HG02938 (cell line): ENCODE results near the gene FRAT1.
A peak's percentile ranks its signal among the peaks of the same experiment; 100 is the strongest.
"Not testable (repeated sequence)": the region's sequence is repeated elsewhere in the genome, so short reads cannot be mapped to it uniquely, and the experiment has no call there.

Experiments
- ATAC-seq: cut with Tn5 transposase; IDR thresholded peaks from one replicate; pipeline ENCODE4 v1.9.1; 2021; ENCODE audit warnings: mild to moderate bottlenecking, moderate library complexity; ENCODE audit not compliant: unreplicated experiment

The FRAT1 gene

DNA sequence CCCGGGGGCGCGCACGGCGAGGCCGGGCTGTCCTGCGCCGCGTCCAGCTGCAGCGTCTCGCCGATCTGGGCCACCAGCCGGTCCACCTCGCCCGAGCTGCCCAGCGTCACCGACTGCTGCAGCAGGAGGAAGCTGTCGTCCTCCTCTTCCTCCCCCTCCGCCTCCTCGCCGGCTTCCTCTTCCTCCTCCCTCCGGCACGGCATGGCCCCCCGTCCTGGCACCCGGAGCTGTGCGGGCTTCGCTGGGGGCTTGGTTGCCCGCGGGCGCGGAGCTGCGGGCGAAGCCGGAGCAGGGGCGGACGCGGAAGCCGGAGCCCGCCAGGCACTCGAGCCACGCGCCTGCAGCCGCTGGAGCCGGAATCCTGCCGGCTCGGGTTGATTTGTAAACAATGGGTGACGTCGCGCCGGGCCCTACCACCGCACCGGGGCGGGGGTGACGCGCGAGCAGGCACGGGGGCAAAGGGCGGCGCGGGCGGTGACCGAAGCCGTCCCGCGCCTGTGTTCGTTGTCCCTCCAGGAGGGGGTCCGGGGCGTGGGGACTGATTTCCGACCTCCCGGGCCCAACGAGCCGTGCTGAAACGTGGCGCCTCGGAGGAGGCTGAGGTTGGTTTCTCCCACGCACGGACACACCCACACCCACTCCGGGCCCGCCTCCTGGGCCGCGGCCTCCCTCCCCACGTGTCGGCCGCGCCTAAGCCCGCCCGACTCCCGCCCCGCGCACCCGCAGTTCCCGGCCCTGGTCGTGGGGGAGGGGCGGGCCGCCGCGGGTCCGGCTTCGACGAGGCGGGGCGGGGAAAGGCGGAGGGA, 15.5 kb downstream of the FRAT1 start, which contains the start of gene FRAT2:
Gene FRAT2, minus strand, starts transcription at position 360 of the 806 bp plus-strand sequence. Its CDS starts 157 bp downstream, at position 203.
- peak; percentile 77 for ATAC-seq

DNA sequence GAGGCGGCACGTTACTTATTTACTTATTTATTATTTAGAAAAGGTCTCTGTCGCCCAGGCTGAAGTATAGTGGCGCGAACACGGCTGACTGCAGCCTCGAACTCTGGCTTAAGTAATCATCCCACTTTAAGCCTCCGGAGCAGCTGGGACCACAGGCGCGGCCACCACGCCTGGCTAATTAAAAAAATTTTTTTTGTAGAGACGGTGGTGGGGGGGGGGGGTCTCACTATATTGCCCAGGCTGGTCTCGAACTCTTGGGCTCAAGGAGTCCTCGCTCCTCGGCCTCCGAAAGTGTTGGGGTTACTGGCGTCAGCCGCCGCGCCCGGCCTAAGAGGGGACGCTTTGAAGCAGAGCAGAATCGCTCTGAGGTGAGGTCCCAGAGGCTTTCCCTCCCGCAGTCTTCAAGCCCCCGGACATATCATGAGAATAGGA, 16.1 kb downstream of the FRAT1 start:
- ATAC-seq = peak; percentile 16

DNA sequence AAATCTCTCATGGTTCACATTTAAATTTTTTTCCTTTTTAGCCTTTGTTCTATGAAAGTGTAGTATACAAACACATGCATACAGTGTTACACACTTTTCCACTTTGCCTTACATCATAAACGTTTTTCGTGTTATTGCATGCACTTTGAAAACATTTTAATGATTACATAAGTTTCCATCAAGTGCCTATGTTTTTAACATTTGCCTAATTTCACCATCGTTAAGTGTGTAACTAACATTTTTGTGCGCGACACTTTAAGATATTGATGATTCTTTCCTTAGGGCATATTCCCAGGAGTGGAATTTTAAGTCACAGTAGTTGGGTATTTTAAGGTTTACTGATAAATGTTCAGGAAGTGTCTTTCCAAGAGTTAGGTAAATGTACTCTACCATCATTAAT, 16.9 kb downstream of the FRAT1 start:
- ATAC-seq = no peak

DNA sequence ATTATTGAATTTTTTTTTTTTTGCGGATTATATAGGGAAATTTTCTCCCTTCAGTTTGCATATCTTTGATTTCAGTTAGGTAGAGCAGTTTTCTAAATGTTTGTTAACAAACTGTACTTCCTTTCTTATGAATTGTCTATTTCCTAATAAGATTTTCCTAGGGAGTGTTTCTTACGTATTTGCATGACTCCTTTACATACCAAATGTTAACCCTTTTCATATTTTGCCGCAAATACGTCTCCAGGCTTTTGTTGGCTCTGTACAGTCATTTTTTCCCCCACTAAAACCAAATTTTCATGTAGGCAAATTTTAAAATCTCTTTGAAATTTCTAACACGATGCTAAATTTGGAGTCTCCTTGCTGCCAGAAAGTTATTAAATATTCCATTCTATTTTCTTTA, 17.4 kb downstream of the FRAT1 start:
- ATAC-seq = no peak

DNA sequence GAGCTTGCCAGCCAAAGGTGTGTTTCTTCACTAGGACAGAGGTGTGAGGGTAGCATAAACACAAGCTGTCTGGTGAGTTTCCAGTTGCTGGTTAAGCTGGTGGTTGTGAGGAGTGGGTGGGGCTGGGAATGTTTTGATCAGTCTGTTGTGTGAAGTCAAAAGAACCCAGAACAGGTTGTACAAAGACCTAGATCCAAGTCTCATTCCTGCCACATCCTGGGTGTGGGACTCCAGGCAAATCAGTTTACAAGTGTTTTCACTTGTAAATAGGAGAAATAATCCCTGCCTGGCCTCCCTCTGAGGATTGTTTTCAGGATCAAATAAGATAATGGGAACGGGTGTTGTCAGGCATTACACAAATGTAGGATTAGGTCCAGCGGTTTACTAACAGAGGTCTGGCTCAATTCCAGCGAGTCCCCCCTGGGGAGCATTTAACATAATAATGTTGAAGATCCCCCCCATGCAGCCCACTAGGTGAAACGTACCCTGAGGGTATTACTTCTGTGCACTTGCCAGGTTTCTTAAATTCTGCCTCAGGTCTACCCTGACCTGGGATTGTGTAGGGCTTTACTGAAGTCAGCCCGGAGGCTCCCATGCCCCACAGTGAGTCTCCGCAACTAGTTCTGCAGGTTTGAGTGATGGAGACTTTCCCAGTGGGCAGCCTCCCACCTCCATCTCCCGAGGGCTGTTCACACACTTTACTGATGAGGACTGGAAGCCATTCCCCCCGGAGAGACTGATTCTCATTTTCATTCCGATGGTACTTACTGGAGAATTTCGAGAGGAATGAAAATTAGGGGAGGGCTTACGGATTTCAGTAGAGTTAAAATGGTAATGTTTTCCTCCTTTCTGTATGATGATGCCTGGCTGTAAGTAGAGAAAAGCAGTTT, 18.1 kb downstream of the FRAT1 start:
- no peak for ATAC-seq

DNA sequence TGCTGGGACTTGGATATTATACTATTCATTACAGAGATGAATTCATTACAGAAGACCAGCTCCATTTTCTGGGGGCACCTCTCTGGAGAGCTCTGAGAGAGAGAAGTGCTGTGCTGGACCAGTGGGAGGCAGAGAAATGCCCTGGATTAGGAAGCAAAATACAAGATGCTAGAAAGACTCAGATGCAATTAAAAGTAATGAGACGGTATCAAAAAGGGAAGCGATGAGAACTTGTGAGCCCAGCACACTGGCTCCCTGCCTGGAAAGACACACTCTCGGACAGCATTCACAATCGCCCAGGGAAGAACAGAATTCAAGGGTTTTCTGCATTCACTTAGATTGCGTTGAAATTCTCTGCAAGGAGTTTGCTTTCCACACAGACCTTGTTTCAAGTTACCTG, 19.0 kb downstream of the FRAT1 start:
- ATAC-seq = no peak

DNA sequence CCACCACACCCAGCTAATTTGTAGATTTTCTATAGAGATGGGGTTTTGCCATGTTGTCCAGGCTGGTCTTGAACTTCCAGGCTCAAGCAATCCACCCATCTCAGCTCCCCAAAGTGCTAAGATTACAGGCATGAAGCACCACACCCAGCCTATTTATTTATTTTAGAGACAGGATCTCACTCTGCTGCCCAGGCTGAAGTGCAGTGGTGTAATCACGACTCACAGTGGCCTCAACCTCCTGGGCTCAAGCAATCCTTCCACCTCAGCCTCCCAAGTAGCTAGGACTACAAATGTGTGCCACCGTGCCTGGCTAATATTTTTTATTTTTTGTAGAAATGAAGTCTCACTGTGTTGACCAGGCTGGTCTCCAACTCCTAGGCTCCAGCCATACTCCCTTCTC, 22.3 kb downstream of the FRAT1 start:
- no peak for ATAC-seq

DNA sequence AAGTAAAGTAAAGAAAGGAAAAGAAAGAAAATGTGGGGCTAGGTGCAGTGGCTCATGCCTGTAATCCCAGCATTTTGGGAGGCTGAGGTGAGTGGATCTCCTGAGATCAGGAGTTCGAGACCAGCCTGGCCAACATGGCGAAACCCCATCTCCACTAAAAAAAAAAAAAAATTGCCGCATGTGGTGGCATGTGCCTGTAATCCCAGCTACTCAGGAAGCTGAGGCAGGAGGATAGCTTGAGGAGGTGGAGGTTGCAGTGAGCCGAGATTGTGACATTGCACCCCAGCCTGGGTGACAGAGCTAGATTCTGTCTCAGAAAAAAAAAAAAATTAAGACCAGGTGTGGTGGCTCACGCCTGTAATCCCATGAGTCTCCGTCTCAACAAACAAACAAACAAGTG, 24.6 kb downstream of the FRAT1 start:
- ATAC-seq = not testable (repeated sequence)

DNA sequence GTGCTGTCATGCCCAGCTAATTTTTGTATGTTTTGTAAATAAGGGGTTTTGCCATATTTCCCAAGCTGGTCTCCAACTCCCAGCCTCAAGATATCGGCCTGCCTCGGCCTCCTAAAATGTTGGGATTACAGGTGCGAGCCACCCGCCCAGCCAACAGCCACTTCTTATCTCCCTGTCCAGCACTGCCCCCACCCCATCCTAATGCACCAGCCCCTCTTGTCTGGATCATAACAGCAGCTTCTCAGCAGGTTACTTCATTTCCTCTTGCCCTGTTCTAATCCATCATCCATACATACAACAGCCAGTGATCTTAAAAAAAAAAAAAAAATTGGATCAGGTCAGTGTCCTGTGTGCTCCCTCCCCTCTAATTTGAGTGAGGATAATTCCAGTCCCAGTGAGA, 28.2 kb downstream of the FRAT1 start:
- no peak for ATAC-seq

DNA sequence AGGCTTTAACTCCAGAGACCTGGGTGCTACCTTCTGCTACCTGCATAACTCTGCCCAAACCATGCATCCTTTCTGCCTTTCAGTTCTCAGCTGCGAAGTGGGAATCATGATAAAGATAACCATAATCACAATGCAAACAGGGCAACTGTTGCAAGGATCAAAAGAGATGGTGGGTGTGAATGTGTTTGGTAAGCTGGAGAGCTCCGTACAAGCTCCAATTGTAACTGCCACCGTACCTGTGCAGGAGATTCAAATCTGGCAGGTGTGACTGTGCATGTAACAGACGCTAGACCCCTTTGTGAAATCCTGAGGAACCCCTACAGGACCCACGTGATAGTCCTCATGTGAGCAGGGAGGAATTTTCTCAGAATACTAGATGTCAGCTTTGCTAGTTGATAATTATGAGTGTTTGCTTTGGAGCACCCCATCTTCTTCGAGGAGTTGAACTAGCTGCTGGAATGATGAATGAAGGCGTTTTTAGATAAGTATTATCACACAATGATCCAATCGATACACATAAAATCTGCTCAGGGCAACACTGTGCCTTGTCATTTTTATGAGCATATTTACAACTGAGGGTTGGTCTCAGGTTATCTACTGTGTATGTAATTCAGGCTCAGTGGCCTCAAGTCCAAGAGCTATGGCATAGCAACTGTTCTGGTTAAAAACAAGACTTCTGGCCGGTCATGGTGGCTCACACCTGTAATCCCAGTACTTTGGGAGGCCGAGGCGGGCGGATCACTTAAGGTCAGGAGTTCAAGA, 30.9 kb downstream of the FRAT1 start:
- no peak for ATAC-seq

DNA sequence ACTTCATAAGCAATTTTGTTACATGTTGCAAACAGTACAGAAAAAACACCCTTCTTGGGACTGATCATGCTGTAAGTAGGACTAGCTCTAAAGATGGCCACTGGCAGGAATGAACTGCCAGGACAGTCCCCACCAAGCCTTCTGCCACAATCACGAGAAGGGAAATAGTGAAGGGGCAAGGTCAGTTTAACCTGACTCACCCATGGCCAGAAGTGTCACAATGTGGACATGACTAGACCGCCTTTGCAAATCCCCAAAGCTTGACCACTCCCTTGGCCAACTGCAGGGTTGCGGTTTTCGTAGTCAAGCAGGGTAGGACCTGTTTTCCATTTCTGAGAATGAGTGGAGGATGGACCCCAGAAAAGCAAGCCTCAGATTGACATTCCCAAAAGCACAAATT, 34.9 kb downstream of the FRAT1 start:
- ATAC-seq = no peak

DNA sequence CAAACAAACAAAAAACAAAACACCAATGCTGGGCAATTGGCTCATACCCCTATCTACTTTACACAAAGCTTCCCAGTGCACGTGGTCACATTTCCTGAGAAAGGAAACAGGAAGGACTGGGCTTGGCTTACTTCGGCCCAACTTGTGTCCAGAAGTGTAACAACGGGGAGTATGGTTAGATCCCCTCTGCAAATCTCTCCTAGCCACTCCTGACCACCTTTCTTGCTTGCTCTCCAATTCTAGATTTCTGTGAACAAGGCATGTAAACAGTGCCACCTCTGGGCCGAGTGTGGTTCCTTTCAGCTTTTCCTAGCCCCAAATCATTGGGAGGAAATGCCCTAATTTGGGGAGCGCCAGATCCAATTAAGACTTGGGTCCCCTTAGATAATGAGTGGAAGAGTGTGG, 36.5 kb downstream of the FRAT1 start:
- no peak for ATAC-seq

DNA sequence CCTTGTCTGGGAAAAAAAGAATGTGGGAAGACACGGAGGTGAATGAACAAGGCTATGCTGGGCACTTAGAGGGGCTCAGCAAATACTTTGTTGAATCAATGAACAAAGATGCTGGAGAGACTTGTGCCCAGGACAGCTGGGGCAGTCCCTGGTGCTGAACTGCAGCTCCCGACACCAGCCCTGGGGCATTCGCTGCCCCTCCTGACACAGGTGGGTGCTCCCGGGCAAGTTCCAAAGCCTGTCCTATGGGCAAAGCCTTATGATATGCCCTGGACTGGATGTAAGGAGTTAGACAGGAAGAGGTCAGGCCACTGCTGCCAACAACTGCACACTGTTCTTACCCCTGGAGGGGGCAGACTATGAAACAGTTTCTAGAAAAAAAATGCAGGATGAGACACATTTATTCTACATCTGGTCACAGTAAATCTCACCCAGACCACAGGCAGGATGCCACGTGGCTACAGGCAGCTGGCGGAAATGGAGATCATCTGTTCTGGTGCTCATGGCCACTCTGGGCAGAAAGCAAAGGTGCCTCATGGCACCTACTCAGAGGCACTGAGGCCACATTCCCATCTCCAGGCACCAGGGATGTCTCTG, 37.3 kb downstream of the FRAT1 start:
- no peak for ATAC-seq

DNA sequence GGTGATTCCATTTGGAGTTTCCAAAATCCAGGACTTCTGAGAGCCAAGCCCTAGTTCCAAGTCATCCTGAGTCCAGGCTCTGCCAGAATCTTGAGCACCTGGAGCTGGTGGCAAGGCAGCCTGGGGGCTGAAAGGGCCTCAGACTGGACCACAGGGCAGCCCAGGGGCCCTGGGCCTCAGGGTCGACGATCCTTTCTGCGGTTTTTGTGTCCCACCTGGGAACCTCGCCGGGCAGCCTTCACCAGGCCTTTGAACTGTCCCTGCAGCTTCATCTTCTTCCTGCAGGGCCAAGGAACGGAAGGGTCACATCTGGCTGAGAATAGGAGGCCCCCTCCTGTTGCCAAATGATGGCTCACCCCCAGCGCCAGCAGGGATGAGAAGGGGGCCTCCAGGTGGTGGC, 37.8 kb downstream of the FRAT1 start:
- no peak for ATAC-seq

DNA sequence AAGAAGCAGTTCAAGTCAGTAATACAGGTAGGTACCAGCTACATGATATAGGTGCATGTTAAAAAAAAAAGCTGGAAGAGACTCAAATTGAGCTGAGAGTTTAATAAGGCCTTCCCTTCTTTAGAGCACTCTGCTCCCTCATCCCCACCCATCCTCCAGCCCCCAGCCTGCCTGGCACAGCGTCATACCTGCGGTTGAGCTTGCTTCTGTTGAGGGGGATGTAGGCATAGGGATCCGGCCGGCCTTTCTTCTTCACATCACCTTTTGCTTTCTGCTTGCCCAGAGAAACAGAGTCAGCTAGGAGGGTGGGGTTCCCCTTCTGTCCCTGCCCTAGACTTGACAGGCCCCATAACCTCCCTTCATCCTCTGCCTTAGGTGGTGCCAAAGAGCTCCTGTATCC, 39.3 kb downstream of the FRAT1 start:
- ATAC-seq = no peak

DNA sequence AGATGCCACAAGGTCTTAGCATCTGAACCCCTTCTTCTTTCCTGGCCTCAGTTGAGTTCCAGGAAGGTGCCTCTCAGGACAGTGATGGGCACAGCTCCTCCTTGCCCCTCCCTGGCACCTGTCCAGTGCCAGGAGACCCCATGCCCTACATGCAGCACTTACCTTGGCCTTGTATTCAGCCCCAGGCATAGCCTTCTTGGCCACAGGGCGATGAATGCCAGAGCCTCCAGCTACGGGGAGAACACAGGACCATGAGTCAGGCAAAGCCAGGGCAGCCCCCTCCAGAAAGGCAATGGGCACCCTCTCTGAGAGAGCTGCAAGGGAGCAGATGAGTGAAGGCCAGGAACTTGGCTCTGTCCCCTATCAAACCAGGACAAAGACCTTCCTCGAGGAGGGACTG, 39.7 kb downstream of the FRAT1 start:
- no peak for ATAC-seq

DNA sequence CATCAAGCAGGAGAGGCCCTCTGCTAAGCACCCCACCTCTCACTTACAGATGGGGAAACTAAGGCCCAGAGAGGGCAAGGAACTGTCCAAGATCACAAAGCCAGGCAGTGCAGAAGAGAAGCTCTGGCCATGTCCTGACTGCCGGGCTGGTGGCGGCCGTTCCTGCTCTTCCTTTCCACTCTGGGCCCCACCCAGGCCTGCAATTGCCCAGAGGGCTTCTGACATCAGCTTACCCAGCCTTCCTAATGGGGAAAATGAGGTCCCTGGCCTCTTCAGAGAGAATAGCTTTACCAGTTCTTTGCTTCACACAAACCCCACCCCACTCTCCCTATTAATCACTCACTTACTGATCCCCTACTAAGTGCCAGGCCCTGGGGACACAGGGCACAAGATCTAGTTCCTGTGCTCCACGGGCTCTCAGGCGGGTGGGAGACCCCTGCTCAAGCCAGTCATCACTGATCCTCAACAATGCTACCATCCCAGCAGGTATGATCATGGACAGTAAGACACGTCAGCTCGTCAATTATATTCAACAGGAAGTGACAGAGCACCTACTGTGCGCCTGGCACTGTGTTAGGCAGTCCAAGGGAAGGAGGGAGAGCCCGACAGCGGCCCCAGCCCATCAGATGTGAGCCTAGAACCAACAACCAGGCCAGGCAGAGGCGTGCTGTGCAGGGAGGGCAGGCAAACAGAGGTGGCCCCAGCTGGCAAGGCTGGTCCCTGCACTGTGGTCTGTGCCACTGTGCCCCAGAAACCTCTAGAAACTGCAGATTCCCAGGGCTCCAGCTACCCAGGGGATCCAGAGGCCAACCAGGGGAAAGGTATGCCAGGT, 41.9 kb downstream of the FRAT1 start:
- ATAC-seq = no peak

DNA sequence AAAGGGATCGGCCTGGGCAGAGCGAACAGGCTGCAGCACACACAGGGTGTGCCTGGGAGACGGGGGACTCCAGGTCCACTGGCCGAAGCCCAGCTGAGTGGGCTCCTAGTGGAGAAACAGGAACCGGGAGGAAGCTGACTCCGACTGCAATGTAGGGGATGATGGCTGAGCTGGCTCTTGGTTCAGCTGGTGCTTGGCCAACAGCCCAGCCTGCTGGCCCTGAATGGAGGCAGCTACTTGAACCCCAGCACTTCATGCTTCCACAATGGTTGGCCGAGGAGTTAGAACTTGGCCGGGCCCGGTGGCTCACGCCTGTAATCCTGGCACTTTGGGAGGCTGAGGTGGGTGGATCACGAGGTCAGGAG, 42.4 kb downstream of the FRAT1 start:
- no peak for ATAC-seq

DNA sequence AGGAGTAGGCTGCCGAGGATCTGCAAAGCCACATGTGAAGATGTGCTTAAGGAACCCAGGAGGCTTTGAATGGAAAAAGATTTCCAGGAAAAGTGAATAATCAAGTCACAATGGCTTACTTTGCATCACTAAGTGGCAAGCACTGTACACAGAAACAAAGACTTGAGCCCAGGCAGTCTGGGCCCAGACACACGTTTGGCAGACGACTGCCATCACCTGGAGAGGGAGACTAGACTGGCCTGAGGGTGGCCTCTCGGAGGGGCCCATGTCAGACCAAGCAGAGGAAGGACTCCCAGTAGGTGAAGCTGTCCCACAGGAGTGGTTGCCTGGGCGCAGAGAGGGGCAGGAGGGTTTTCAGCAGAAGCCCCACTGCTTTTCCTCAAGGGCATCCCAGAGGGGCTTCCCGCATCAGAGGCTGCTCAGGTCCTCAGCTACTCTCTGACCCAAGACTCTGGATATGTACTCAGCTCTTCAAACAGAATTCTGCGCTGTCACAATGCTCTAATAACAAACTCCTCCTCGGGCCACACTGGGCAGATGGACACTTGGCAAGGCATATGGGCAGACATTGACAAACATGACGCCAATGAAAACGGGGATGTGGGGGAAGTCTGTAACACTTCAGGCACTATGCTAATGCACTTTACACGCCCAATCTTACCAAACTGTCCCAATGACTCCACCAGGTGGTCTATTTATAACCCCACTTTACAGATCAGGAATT, 43.4 kb downstream of the FRAT1 start:
- ATAC-seq = no peak
